HCT116 (cell line): Measurements from ENCODE around the gene UTS2R.

ENCODE experiments used
- CEBPB ChIP-seq: IDR thresholded peaks from 2 replicates; pipeline ENCODE4 v1.6.1; 2012; ENCODE audit warnings: low read depth
- CTCF ChIP-seq, 3 experiments: fragments of 200-600 bp in 1 of 3; sonication (generic) in 1 of 3; IDR thresholded peaks in 2 of 3; conservative IDR thresholded peaks in 1 of 3; 2 replicates each; pipeline ENCODE4 v1.5.1; 2012 to 2017; ENCODE audit warnings: low read depth in 2 of 3, low read length in 2 of 3, antibody characterized with exemption in 1 of 3, borderline replicate concordance in 1 of 3, control low read depth in 1 of 3, mild to moderate bottlenecking in 1 of 3, mixed read lengths in 1 of 3, mixed run types in 1 of 3, moderate library complexity in 1 of 3; ENCODE audit not compliant: insufficient read depth in 1 of 3
- EZH2 ChIP-seq: fragments of 200-600 bp; sonication (generic); IDR thresholded peaks from 2 replicates; pipeline ENCODE4 v1.6.1; 2017; ENCODE audit warnings: antibody characterized with exemption, mixed run types
- EZH2phosphoT487 ChIP-seq: fragments of 200-600 bp; IDR thresholded peaks from 2 replicates; pipeline ENCODE4 v1.6.1; 2018; ENCODE audit warnings: antibody characterized with exemption, borderline replicate concordance
- JUND ChIP-seq: IDR thresholded peaks from 2 replicates; pipeline ENCODE4 v1.6.1; 2012
- MAX ChIP-seq: IDR thresholded peaks from 2 replicates; pipeline ENCODE4 v1.6.1; 2012
- POLR2A ChIP-seq: IDR thresholded peaks from 2 replicates; pipeline ENCODE4 v1.7.0; 2011; ENCODE audit warnings: borderline replicate concordance; ENCODE audit not compliant: insufficient read depth, insufficient read length; ENCODE audit errors: extremely low read depth
- POLR2AphosphoS5 ChIP-seq: IDR thresholded peaks from 2 replicates; pipeline ENCODE4 v1.6.1; 2011; ENCODE audit warnings: mild to moderate bottlenecking, low read depth, low read length, moderate library complexity
- RAD21 ChIP-seq: IDR thresholded peaks from 2 replicates; pipeline ENCODE4 v1.6.1; 2012; ENCODE audit warnings: low read depth, mild to moderate bottlenecking
- REST ChIP-seq: IDR thresholded peaks from 2 replicates; pipeline ENCODE4 v1.6.1; 2012; ENCODE audit warnings: low read depth
- SIN3A ChIP-seq: IDR thresholded peaks from 2 replicates; pipeline ENCODE4 v1.6.1; 2012; ENCODE audit warnings: low read depth
- ZBTB33 ChIP-seq: IDR thresholded peaks from 2 replicates; pipeline ENCODE4 v1.6.1; 2011; ENCODE audit warnings: mild to moderate bottlenecking, low read length, moderate library complexity; ENCODE audit not compliant: insufficient replicate concordance; ENCODE audit errors: extremely low read depth
- ZNF274 ChIP-seq: fragments of 200-500 bp; sonication (Bioruptor generic); IDR thresholded peaks from 2 replicates; pipeline ENCODE4 v1.6.1; 2014; ENCODE audit warnings: mild to moderate bottlenecking, low read depth, low read length, inconsistent platforms

- TF ChIP-seq POLR2A (no peak), CTCF (IDR thresholded peaks at IDR 0.05 in 2 of 3, conservative IDR thresholded peaks at IDR 0.05 in 1 of 3; ENCODE audit: borderline replicate concordance in 1 of 3, insufficient read depth in 1 of 3, low read depth in 2 of 3, low read length in 2 of 3) (no peak), MAX (no peak), CEBPB (no peak), EZH2 (no peak), SIN3A (no peak), ZBTB33 (no peak), POLR2AphosphoS5 (no peak), EZH2phosphoT487 (no peak), RAD21 (no peak), ZNF274 (no peak), JUND (no peak), REST (no peak)
These were observed 2.4 kb downstream of the UTS2R start for GRCh38 chr17:82373731-82374625.
